Ovary (tissue), 9 donors: Measurements from ENCODE around the gene EEF1A2. TPM values are rescaled to one million over a fixed set of nuclear protein-coding genes. Genes with fewer than 3 reads are reported as not detected.
"Not testable (repeated sequence)": the region's sequence is repeated elsewhere in the genome, so short reads cannot be mapped to it uniquely, and the experiment has no call there.

Experiments used
- DNase-seq, 5 donors: peaks; one replicate each; pipeline ENCODE4 v3.0.0-alpha.2; 2019 to 2020
- H3K27ac ChIP-seq, 2 donors: fragments of 200-600 bp; one replicate each; pipeline versions ENCODE4 v1.5.1 to v1.8.0; 2019 to 2022
- H3K27me3 ChIP-seq: fragments of 200-600 bp; one replicate; pipeline ENCODE4 v1.8.0; 2022
- H3K36me3 ChIP-seq: fragments of 200-600 bp; sonication (generic); one replicate; pipeline ENCODE4 v1.5.1; 2019
- H3K4me1 ChIP-seq: one replicate; pipeline ENCODE4 v1.8.1; 2013; ENCODE audit warnings: mild to moderate bottlenecking, moderate library complexity; ENCODE audit not compliant: insufficient read depth
- H3K4me3 ChIP-seq: fragments of 200-600 bp; sonication (generic); one replicate; pipeline ENCODE4 v1.5.1; 2017
- H3K9me3 ChIP-seq, 2 donors: fragments of 200-600 bp in 1 of 2; sonication (generic) in 1 of 2; one replicate each; pipeline versions ENCODE4 v1.5.1 to v1.8.1; 2013 to 2019; ENCODE audit warnings: mild to moderate bottlenecking in 1 of 2, moderate library complexity in 1 of 2
- EP300 ChIP-seq: sonication (generic); formaldehyde crosslinking; IDR thresholded peaks from one replicate; pipeline ENCODE4 v1.6.1; 2017; ENCODE audit warnings: antibody characterized with exemption
- POLR2A ChIP-seq: fragments of 450-650 bp; IDR thresholded peaks from one replicate; pipeline ENCODE4 v1.6.1; 2017; ENCODE audit warnings: antibody characterized with exemption, mild to moderate bottlenecking, moderate library complexity
- WGBS, 3 donors: extraction: QIAGEN DNeasy Blood & Tissue Kit in 1 of 3; methylation state at CpG; one replicate each; pipeline versions ENCODE4 v1.1.5 to v1.1.7; 2013 to 2017; 5-methylcytosine and 5-hydroxymethylcytosine counted together
- intact Hi-C, 4 donors: fragments of 100-400 bp; cut with DNase I; formaldehyde crosslinking; loops; one replicate each; pipeline versions ENCODE4 v1.11.0 to v1.15.1; 2022 to 2023
- polyA plus RNA-seq, 2 donors: library from polyadenylated mRNA; stranded (reverse); fragments of 200-250 nt in 1 of 2; fragments of 350-450 nt in 1 of 2; fragmentation: Illumina TruSeq in 1 of 2; extraction: RNeasy Lipid Tissue Mini Kit (QIAGEN cat#74804) in 1 of 2; gene quantifications; one replicate each; pipeline ENCODE4 v1.2.3, GENCODE V29; 2013 to 2014
- total RNA-seq, 7 donors: library from RNA; depleted of rRNA in 2 of 7; stranded (reverse); fragments of >200 nt in 2 of 7; fragmentation: NEBNext Ultra II Directional in 3 of 7; extraction: Animal tissue kit (Norgen Biotek cat#: 25700) in 3 of 7; gene quantifications; one replicate each; pipeline versions ENCODE4 v1.1.0 to v1.2.4, GENCODE V29; 2016 to 2023
- TF ChIP-seq, protein P1 (sequence below), 3 donors: fragments of 450-650 bp in 2 of 3; fragments of 200-600 bp in 1 of 3; IDR thresholded peaks; one replicate each; pipeline versions ENCODE4 v1.5.1 to v1.8.0; 2016 to 2022; ENCODE audit warnings: antibody characterized with exemption in 3 of 3, mild to moderate bottlenecking in 1 of 3
- donor health status: DM: no; HTN: no; CAD: no; lungs with moderate emphysema.
- donor health status: DM: no; HTN: no; CAD: no.
- donor health status: Bipolar disorder and iron deficiency.
- donor health status: DM: yes; HTN: yes; CAD: no.
- donor health status: DM: no; HTN: no; CAD: no.
- donor health status: DM: yes; HTN: yes; CAD: no.

Gene EEF1A2
- total and polyA plus RNA-seq, 9 donors, result 0.25 to 1.3 (median 0.69) TPM

DNA sequence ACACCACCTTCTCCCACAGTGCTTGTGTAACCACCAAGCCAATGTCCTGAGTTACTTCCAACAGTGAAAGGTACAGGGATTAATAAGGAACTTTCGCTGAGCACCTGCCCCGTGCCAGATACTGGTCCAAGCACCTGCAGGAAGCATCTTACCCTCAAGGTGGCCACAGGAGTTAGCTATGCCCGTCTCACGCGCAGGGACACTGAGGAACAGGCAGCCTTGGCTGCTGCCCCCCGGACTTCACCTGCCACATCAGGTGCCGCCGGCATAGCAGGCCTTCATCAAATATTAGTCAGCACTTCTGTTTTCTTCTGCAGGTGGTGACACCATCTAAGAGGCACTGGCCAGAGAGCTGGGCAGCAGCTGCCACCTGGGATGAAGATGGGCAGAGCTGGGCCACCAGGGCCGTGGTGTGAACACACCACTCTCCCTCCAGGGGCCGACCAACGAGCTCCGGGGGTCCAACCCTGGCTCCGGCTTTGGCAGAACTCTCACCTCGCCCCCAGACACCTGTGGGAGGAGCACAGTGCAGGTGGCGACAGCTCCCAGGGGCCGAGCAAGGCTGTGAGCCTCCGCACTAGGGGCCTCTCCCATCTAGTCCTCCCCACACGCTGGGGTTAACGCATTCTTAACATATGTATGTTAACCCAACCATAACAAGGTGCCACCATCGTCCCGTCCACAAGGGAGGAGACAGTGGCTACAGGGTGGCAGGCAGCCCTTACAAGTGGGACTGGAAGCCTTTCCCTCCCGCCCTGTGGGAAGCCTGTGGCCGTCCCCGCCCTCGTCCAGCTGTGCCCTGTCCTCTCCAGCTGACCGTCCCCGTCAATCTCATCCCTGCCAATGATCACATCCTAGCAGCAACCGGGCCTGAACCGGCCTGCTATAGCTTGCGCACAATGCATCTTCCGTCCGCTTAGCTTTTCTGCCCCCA is 18.8 kb upstream of the EEF1A2 start:
- Histone ChIP-seq H3K4me3 (no peak overlapping the region), H3K9me3 (no peaks in the 10 kb centered on the region), H3K36me3 (no peaks in the 10 kb centered on the region), H3K4me1 (peaks cover 10% of the 10 kb centered on the region), H3K27me3 (no peaks in the 10 kb centered on the region), H3K27ac (no peak overlapping the region)
- WGBS, 3 donors, result 89 to 91% (median 90%) methylated on average over 31 to 32 of the region's 32 CpGs
- intact Hi-C loops, result no loop called here
- peak in 2 of 5 donors; percentile 23 to 24 for DNase-seq
- TF ChIP-seq, protein P1, sequence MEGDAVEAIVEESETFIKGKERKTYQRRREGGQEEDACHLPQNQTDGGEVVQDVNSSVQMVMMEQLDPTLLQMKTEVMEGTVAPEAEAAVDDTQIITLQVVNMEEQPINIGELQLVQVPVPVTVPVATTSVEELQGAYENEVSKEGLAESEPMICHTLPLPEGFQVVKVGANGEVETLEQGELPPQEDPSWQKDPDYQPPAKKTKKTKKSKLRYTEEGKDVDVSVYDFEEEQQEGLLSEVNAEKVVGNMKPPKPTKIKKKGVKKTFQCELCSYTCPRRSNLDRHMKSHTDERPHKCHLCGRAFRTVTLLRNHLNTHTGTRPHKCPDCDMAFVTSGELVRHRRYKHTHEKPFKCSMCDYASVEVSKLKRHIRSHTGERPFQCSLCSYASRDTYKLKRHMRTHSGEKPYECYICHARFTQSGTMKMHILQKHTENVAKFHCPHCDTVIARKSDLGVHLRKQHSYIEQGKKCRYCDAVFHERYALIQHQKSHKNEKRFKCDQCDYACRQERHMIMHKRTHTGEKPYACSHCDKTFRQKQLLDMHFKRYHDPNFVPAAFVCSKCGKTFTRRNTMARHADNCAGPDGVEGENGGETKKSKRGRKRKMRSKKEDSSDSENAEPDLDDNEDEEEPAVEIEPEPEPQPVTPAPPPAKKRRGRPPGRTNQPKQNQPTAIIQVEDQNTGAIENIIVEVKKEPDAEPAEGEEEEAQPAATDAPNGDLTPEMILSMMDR (IDR thresholded peaks at IDR 0.05), result no peak
- TF ChIP-seq EP300 (no peak), POLR2A (no peak)

DNA sequence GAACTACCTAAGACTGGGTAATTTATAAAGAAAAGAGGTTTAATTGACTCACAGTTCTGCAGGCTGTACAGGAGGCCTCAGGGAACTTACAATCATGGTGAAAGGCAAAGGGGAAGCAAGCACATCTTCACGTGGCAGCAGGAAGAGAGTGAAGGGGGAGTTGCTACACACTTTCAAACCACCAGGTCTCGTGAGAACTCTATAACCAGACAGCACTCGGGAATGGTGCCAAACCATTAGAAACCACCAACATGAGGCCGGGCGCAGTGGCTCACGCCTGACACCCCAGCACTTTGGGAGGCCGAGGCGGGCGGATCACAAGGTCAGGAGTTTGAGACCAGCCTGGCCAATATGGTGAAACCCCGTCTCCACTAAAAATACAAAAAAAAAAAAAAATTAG is 15.6 kb upstream of the EEF1A2 start:
- H3K9me3 ChIP-seq, H3K4me1 ChIP-seq, H3K36me3 ChIP-seq, intact Hi-C loops, H3K27ac ChIP-seq, H3K27me3 ChIP-seq, H3K4me3 ChIP-seq: not testable (repeated sequence)
- 66 to 81% (median 67%) methylated on average over 10 of the region's 10 CpGs for WGBS, 3 donors
- DNase-seq, result peak in 1 of 5 donors; percentile 14

DNA sequence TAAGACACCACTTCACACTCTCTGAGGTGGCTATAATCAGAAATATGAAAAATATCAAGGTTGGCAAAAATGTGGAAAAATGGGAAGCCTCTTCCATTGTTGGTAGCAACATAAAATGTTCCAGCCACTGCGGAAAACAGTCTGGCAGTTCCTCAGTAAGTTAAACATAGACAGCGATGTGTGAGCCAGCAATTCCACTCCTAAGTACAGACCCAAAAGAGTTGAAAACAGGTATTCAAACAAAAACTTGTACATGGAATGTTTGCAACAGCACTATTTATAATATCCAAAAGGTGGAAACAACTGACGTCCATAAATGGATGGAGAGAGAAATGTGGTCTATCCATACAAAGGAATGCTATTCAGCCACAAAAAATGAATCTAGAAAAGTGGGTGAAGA is 14.3 kb upstream of the EEF1A2 start:
- H3K4me1 ChIP-seq, result no peaks in the 10 kb centered on the region
- no peaks in the 10 kb centered on the region for H3K27me3 ChIP-seq
- no peak for DNase-seq
- H3K9me3 ChIP-seq, result peaks cover 0 to 1% of the 10 kb centered on the region in 2 donors
- intact Hi-C loops, result no loop called here
- TF ChIP-seq, protein P1 (IDR thresholded peaks at IDR 0.05), result no peak
- TF ChIP-seq POLR2A, result no peak
- no peak for TF ChIP-seq EP300
- H3K36me3 ChIP-seq, result no peaks in the 10 kb centered on the region
- 67 to 90% (median 75%) methylated on average over 3 of the region's 3 CpGs for WGBS, 3 donors
- no peak overlapping the region for H3K27ac ChIP-seq
- H3K4me3 ChIP-seq, result no peak overlapping the region

DNA sequence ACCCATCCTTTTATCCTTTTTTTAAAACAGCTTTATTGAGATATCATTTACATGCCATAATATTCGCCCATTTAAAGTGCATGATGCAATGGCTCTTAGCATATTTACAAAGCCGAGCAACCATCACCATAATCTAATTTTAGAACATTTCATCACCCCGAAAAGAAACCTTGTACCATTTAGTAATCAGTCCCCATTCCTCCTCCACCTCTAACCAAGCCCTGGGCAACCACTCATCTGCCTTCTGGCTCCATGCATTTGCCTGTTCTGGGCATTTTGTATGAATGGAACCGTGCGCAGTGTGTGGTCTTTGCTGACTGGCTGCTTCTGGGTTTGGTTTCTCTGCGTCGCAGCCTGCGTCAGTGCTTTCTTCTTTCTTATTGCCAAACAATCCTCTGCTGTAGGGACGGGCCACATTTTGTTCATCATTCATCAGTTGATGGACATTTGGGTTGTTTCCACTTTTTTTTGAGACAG is 10.2 kb upstream of the EEF1A2 start:
- H3K9me3 ChIP-seq, result peaks cover 0 to 23% of the 10 kb centered on the region in 2 donors
- no peaks in the 10 kb centered on the region for H3K4me1 ChIP-seq
- no peak overlapping the region for H3K27ac ChIP-seq
- intact Hi-C loops, result no loop called here
- no peaks in the 10 kb centered on the region for H3K36me3 ChIP-seq
- H3K4me3 ChIP-seq, result no peak overlapping the region
- TF ChIP-seq, protein P1 (IDR thresholded peaks at IDR 0.05), result no peak
- TF ChIP-seq EP300 (no peak), POLR2A (no peak)
- no peak for DNase-seq
- no peaks in the 10 kb centered on the region for H3K27me3 ChIP-seq
- WGBS, 3 donors, result 85 to 90% (median 88%) methylated on average over 9 of the region's 9 CpGs
